HL-60 (cell line): ENCODE measurements around the gene ZNF385A.
A peak's percentile ranks its signal among the peaks of the same experiment; 100 is the strongest.

ENCODE experiments used
- DNase-seq, 2 experiments: peaks; one replicate each; pipeline ENCODE4 v3.0.0-alpha.2; 2010 to 2020; ENCODE audit warnings: low read depth in 1 of 2, low spot score in 1 of 2
- H3K27ac ChIP-seq: fragments of 250-450 bp; sonication (Bioruptor Pico); replicated peaks from 2 replicates; pipeline ENCODE4 v1.5.1; 2020; ENCODE audit warnings: mild to moderate bottlenecking, moderate library complexity
- H3K27me3 ChIP-seq: fragments of 250-450 bp; sonication (Bioruptor Pico); 2 replicates; pipeline ENCODE4 v1.5.1; 2021; ENCODE audit warnings: mild to moderate bottlenecking, moderate library complexity; ENCODE audit not compliant: insufficient read depth, poor library complexity, severe bottlenecking
- H3K4me3 ChIP-seq: replicated peaks from 2 replicates; pipeline ENCODE4 v1.5.1; 2011; ENCODE audit warnings: mild to moderate bottlenecking, control low read depth, low read length; ENCODE audit not compliant: insufficient read depth
- CTCF ChIP-seq: IDR thresholded peaks from one replicate; pipeline ENCODE4 v1.5.1; 2011; ENCODE audit warnings: low read length, control low read depth, inconsistent platforms; ENCODE audit not compliant: insufficient read depth
- GABPA ChIP-seq: IDR thresholded peaks from 2 replicates; pipeline ENCODE4 v1.6.1; 2012; ENCODE audit warnings: low read depth
- POLR2AphosphoS5 ChIP-seq: IDR thresholded peaks from 2 replicates; pipeline ENCODE4 v1.6.1; 2012; ENCODE audit warnings: low read depth
- REST ChIP-seq: IDR thresholded peaks from 2 replicates; pipeline ENCODE4 v1.6.1; 2012; ENCODE audit warnings: low read depth; ENCODE audit not compliant: insufficient replicate concordance
- SPI1 ChIP-seq: IDR thresholded peaks from 2 replicates; pipeline ENCODE4 v1.6.1; 2012; ENCODE audit warnings: low read depth, mild to moderate bottlenecking, borderline replicate concordance

Gene ZNF385A

GRCh38 chr12:54395545-54395944, 11.0 kb upstream of the ZNF385A start:
- no peak for TF ChIP-seq REST

GRCh38 chr12:54394986-54395385, 10.5 kb upstream of the ZNF385A start:
- no peak overlapping the region for H3K27ac ChIP-seq
- no peak overlapping the region for H3K4me3 ChIP-seq
- H3K27me3 ChIP-seq, result no peaks in the 10 kb centered on the region
- no peak for DNase-seq
- TF ChIP-seq GABPA (no peak), CTCF (no peak), REST (no peak), POLR2AphosphoS5 (no peak), SPI1 (no peak)

More at GRCh38 chr12:54395545-54395944, 11.0 kb upstream of the ZNF385A start:
- DNase-seq, result no peak
- Histone ChIP-seq H3K27ac (no peak overlapping the region), H3K27me3 (no peaks in the 10 kb centered on the region), H3K4me3 (no peak overlapping the region)

- Histone ChIP-seq H3K27me3 (no peaks in the 10 kb centered on the region), H3K4me3 (no peak overlapping the region), H3K27ac (no peak overlapping the region)
- TF ChIP-seq CTCF, result peak; percentile 35
- peak; percentile 46; the same call in 1 of the 2 replicates for TF ChIP-seq POLR2AphosphoS5
- no peak for TF ChIP-seq GABPA
- no peak for TF ChIP-seq SPI1
- peak in 1 of 2 experiments; percentile 77 for DNase-seq
Observed at GRCh38 chr12:54394281-54394719, 9.8 kb upstream of the ZNF385A start.

- Histone ChIP-seq H3K27ac (peak overlapping the region; percentile 50), H3K4me3 (no peak overlapping the region), H3K27me3 (no peaks in the 10 kb centered on the region)
- TF ChIP-seq REST, result no peak
- peak; percentile 21; the same call in 1 of the 2 replicates for TF ChIP-seq SPI1
- no peak for DNase-seq
Observed at GRCh38 chr12:54393743-54394142, 9.2 kb upstream of the ZNF385A start.
